Thyroid gland (tissue), 4 donors: ENCODE measurements around the gene PXMP4. TPM values are rescaled to one million over a fixed set of nuclear protein-coding genes. Genes with fewer than 3 reads are reported as not detected.

Experiments
- DNase-seq, 2 donors: peaks; one replicate each; pipeline ENCODE4 v3.0.0-alpha.2; 2019
- H3K27ac ChIP-seq, 3 donors: fragments of 200-600 bp; sonication (generic); 1 replicate in 2 of 3; 2 replicates in 1 of 3; pipeline ENCODE4 v1.5.1; 2016 to 2019; ENCODE audit warnings: mild to moderate bottlenecking in 1 of 3, moderate library complexity in 1 of 3
- H3K27me3 ChIP-seq: fragments of 200-600 bp; sonication (generic); one replicate; pipeline ENCODE4 v1.5.1; 2019
- H3K36me3 ChIP-seq, 2 donors: fragments of 200-600 bp; sonication (generic); one replicate each; pipeline ENCODE4 v1.5.1; 2016 to 2019
- H3K4me1 ChIP-seq, 2 donors: fragments of 200-600 bp; sonication (generic); one replicate each; pipeline ENCODE4 v1.5.1; 2017 to 2019
- H3K4me3 ChIP-seq, 3 donors: fragments of 200-600 bp; sonication (generic); replicated peaks in 1 of 3; 1 replicate in 2 of 3; 2 replicates in 1 of 3; pipeline ENCODE4 v1.5.1; 2016; ENCODE audit warnings: mild to moderate bottlenecking in 1 of 3
- H3K9me3 ChIP-seq: fragments of 200-600 bp; sonication (generic); one replicate; pipeline ENCODE4 v1.5.1; 2017
- CTCF ChIP-seq, 6 experiments: fragments of 200-600 bp in 3 of 6; fragments of 450-650 bp in 3 of 6; sonication (generic) in 3 of 6; IDR thresholded peaks; one replicate each; pipeline ENCODE4 v1.5.1; 2016 to 2019; ENCODE audit warnings: antibody characterized with exemption in 6 of 6, mild to moderate bottlenecking in 2 of 6, inconsistent platforms in 1 of 6, moderate library complexity in 1 of 6
- POLR2A ChIP-seq, 2 donors: fragments of 450-650 bp; IDR thresholded peaks; one replicate each; pipeline ENCODE4 v1.6.1; 2017; ENCODE audit warnings: antibody characterized with exemption in 2 of 2, mild to moderate bottlenecking in 2 of 2, moderate library complexity in 1 of 2
- WGBS, 2 donors: methylation state at CpG; one replicate each; pipeline ENCODE4 v1.1.5; 2017; 5-methylcytosine and 5-hydroxymethylcytosine counted together
- intact Hi-C: fragments of 100-400 bp; cut with DNase I; formaldehyde crosslinking; loops from one replicate; pipeline ENCODE4 v1.15.1; 2023
- total RNA-seq, 4 donors: library from RNA; depleted of rRNA; stranded (reverse); fragments of >200 nt; gene quantifications; one replicate each; pipeline ENCODE4 v1.2.3, GENCODE V29; 2016

PXMP4 gene
- total RNA-seq, 4 donors from 2014 or later, result 17.7 to 31.2 (median 22.0) TPM

- no peaks in the 10 kb centered on the region for H3K27me3 ChIP-seq
- H3K9me3 ChIP-seq, result no peaks in the 10 kb centered on the region
- peak overlapping the region in 1 of 3 donors; percentile 74 for H3K27ac ChIP-seq
- intact Hi-C loops, result loop anchor here (5.0 kb wide), 1 partner anchor 35 kb away; no protein-coding TSS in a partner anchor
- 94 to 96% methylated on average over 5 of the region's 5 CpGs for WGBS, 2 donors
- DNase-seq, result no peak
- H3K36me3 ChIP-seq, result no peaks in the 10 kb centered on the region
- TF ChIP-seq POLR2A (IDR thresholded peaks at IDR 0.05), result no peak
- TF ChIP-seq CTCF (IDR thresholded peaks at IDR 0.05), result no peak
- no peak overlapping the region for H3K4me3 ChIP-seq
- peaks cover 8 to 31% of the 10 kb centered on the region in 2 donors for H3K4me1 ChIP-seq
These were observed 7.0 kb upstream of the PXMP4 start for GRCh38 chr20:33727115-33727479.

- peaks cover 3 to 28% of the 10 kb centered on the region in 2 donors for H3K4me1 ChIP-seq
- H3K36me3 ChIP-seq, result no peaks in the 10 kb centered on the region
- WGBS, 2 donors, result 49 to 55% methylated on average over 7 of the region's 7 CpGs
- TF ChIP-seq CTCF (IDR thresholded peaks at IDR 0.05), result no peak
- no peak for TF ChIP-seq POLR2A (IDR thresholded peaks at IDR 0.05)
- no peaks in the 10 kb centered on the region for H3K27me3 ChIP-seq
- peak overlapping the region; percentile 28 to 74 (median 69) for H3K27ac ChIP-seq
- no peak overlapping the region for H3K4me3 ChIP-seq
- intact Hi-C loops, result loop anchor here (5.0 kb wide), 1 partner anchor 33 kb away; no protein-coding TSS in a partner anchor
- DNase-seq, result peak; percentile 77 to 92
- H3K9me3 ChIP-seq, result no peaks in the 10 kb centered on the region
These were observed 5.6 kb upstream of the PXMP4 start for GRCh38 chr20:33725607-33726264.

- H3K36me3 ChIP-seq, result no peaks in the 10 kb centered on the region
- no peak overlapping the region for H3K4me3 ChIP-seq
- WGBS, 2 donors, result 67 to 68% methylated on average over 14 of the region's 14 CpGs
- H3K4me1 ChIP-seq, result peaks cover 3 to 30% of the 10 kb centered on the region in 2 donors
- TF ChIP-seq POLR2A (IDR thresholded peaks at IDR 0.05) (no peak), CTCF (IDR thresholded peaks at IDR 0.05) (peak in 1 of 6 experiments; percentile 29)
- intact Hi-C loops, result loop anchor here (5.0 kb wide), 1 partner anchor 32 kb away; no protein-coding TSS in a partner anchor
- peak; percentile 49 for DNase-seq
- no peaks in the 10 kb centered on the region for H3K9me3 ChIP-seq
- peak overlapping the region; percentile 53 to 74 (median 55) for H3K27ac ChIP-seq
- no peaks in the 10 kb centered on the region for H3K27me3 ChIP-seq
These were observed 4.5 kb upstream of the PXMP4 start for GRCh38 chr20:33724439-33725094.

GRCh38 chr20:33721391-33722140, 1.5 kb upstream of the PXMP4 start:
- whole genome bisulfite sequencing, 2 donors, result 70 to 72% methylated on average over 11 of the region's 11 CpGs
- intact Hi-C loops, result no loop called here

More at GRCh38 chr20:33721391-33722140, 1.5 kb upstream of the PXMP4 start:
- H3K9me3 ChIP-seq, result no peaks in the 10 kb centered on the region
- H3K27me3 ChIP-seq, result no peaks in the 10 kb centered on the region
- no peak for TF ChIP-seq POLR2A (IDR thresholded peaks at IDR 0.05)
- no peak for TF ChIP-seq CTCF (IDR thresholded peaks at IDR 0.05)
- peak; percentile 50 to 53 for DNase-seq
- no peak overlapping the region for H3K4me3 ChIP-seq
- H3K36me3 ChIP-seq, result no peaks in the 10 kb centered on the region
- peak overlapping the region in 1 of 3 donors; percentile 8 for H3K27ac ChIP-seq
- peaks cover 14 to 39% of the 10 kb centered on the region in 2 donors for H3K4me1 ChIP-seq
